ENCODE measurements around the gene MAMDC2. TPM values are rescaled to one million over a fixed set of nuclear protein-coding genes. Genes with fewer than 3 reads are reported as not detected.

Gene MAMDC2
- total RNA-seq, 1 experiment from 2014 or later, result 4.6 TPM

- H3K27ac ChIP-seq (ENCODE audit: insufficient read length, low read depth, low read length), result no peak overlapping the region
- H2BK5ac ChIP-seq (ENCODE audit: insufficient read length, low read length), result no peak overlapping the region
- H2BK12ac ChIP-seq (ENCODE audit: insufficient read length, low read depth, low read length), result no peak overlapping the region
- Mint-ChIP-seq H3K9me3 (peaks cover 11 to 12% of the 10 kb centered on the region in 2 experiments), H3K27ac (no peak overlapping the region), H3K27me3 (ENCODE audit: low read depth) (peaks cover 4% of the 10 kb centered on the region), H3K4me3 (no peak overlapping the region), H3K36me3 (ENCODE audit: insufficient read depth in 1 of 3, low read depth in 3 of 3) (peaks cover 3 to 12% (median 5%) of the 10 kb centered on the region in 3 experiments; a peak in 5 of 7 replicates), H3K4me1 (peaks cover 3% of the 10 kb centered on the region in 2 experiments; a peak in 2 of 4 replicates)
- H3K18ac ChIP-seq (ENCODE audit: insufficient read length, low read depth, low read length), result no peak overlapping the region
- H4K91ac ChIP-seq (ENCODE audit: insufficient read length, low read depth, low read length), result no peak overlapping the region
- no peak overlapping the region for H3K9ac ChIP-seq (ENCODE audit: extremely low read depth, insufficient read length, low read length)
- no peak for TF ChIP-seq CTCF (conservative IDR thresholded peaks at IDR 0.05)
- H3K23ac ChIP-seq (ENCODE audit: insufficient read length, low read depth, low read length), result no peak overlapping the region
- H3T11ph ChIP-seq (ENCODE audit: low read length), result no peak overlapping the region
- H3K4ac ChIP-seq (ENCODE audit: low read depth, low read length), result no peak overlapping the region
- no peak for DNase-seq
- no peak overlapping the region for H2BK15ac ChIP-seq (ENCODE audit: low read depth, low read length)
- no peaks in the 10 kb centered on the region for H3K23me2 ChIP-seq (ENCODE audit: insufficient read length, low read depth, low read length, poor library complexity, severe bottlenecking)
- no peak overlapping the region for H2AK5ac ChIP-seq (ENCODE audit: insufficient read length, low read length)
- no peak overlapping the region for H4K8ac ChIP-seq (replicated peaks; ENCODE audit: insufficient read length, low read depth, low read length)
- WGBS (ENCODE audit: extremely low coverage, insufficient read length, low lambda C conversion rate), result no CpG with 5 or more reads among the region's 1 CpG
- H2AFZ ChIP-seq (ENCODE audit: low read length), result no peak overlapping the region
- no peaks in the 10 kb centered on the region for H3K79me2 ChIP-seq (ENCODE audit: insufficient read depth, low read length)
- H2BK20ac ChIP-seq (ENCODE audit: low read depth, low read length, poor library complexity, severe bottlenecking), result no peak overlapping the region
- no peak overlapping the region for H3K56ac ChIP-seq (ENCODE audit: insufficient read length, low read depth, low read length)
- no peak overlapping the region for H3K4me2 ChIP-seq (ENCODE audit: insufficient read depth, insufficient read length, low read length)
- H3K9me3 ChIP-seq (ENCODE audit: control insufficient read depth, low read depth, low read length), result no peaks in the 10 kb centered on the region
- H3K4me1 ChIP-seq (ENCODE audit: insufficient read depth, low read length), result no peaks in the 10 kb centered on the region
- H3K79me1 ChIP-seq (ENCODE audit: insufficient read depth, low read depth, low read length, poor library complexity, severe bottlenecking), result no peaks in the 10 kb centered on the region
- H4K20me1 ChIP-seq (ENCODE audit: control insufficient read depth, insufficient read depth, insufficient read length), result no peaks in the 10 kb centered on the region
- no peak overlapping the region for H3K14ac ChIP-seq (ENCODE audit: insufficient read depth, low read length)
- H2BK120ac ChIP-seq (ENCODE audit: low read depth, low read length, poor library complexity, severe bottlenecking), result no peak overlapping the region
- no peak overlapping the region for H4K5ac ChIP-seq (ENCODE audit: insufficient read length, low read depth, low read length)
- H3K27me3 ChIP-seq (ENCODE audit: insufficient read depth, low read length), result no peaks in the 10 kb centered on the region
Measured at GRCh38 chr9:70030156-70030555, 13.5 kb upstream of the MAMDC2 start.
